K562 (cell line): Measurements from ENCODE around the gene HIVEP2. TPM values are rescaled to one million over a fixed set of nuclear protein-coding genes. Genes with fewer than 3 reads are reported as not detected.

ENCODE experiments used
- ATAC-seq: fragments of 200-7000 bp; cut with Tn5 transposase; 3 replicates; pipeline ENCODE4 v1.9.1; 2020; ENCODE audit warnings: moderate library complexity
- BruUV-seq: library from RNA; stranded (reverse); fragments of 400-500 nt; replicated peaks from 2 replicates; lab custom pipeline; 2021; lab: Mats Ljungman, UMichigan
- CTCF ChIA-PET: fragments of 300-600 bp; formaldehyde crosslinking; extraction: SDS; loops from one replicate; lab custom pipeline; 2021; ENCODE audit warnings: low intra/inter-chr PET ratio; lab: Yijun Ruan, JAX
- POLR2A ChIA-PET: fragments of 300-600, 350-650 bp; sonication (Branson Sonifier 250); formaldehyde crosslinking; extraction: SDS; loops from one replicate; lab custom pipeline; 2021; ENCODE audit warnings: antibody characterized with exemption, inconsistent platforms; lab: Yijun Ruan, JAX
- DNase-seq, 4 experiments: peaks; one replicate each; pipeline versions ENCODE4 v3.0.0 to v3.0.0-alpha.2; 2011 to 2018; ENCODE audit warnings: low spot score in 3 of 4, mixed read lengths in 3 of 4; ENCODE audit errors: extremely low read depth in 1 of 4
- FAIRE-seq: peaks from 2 replicates; lab custom pipeline; 2011; peaks lifted over from hg19 to GRCh38; lab: Jason Lieb, UNC
- H2AFZ ChIP-seq: 2 replicates; pipeline ENCODE4 v1.6.0; 2011; ENCODE audit warnings: low read depth, low read length, control low read depth, inconsistent platforms
- H3K27ac ChIP-seq: fragments of 200-600 bp; 3 replicates; pipeline ENCODE4 v1.8.0; 2011; ENCODE audit warnings: low read depth, mild to moderate bottlenecking, control low read depth, inconsistent platforms, low read length, moderate library complexity, mixed read lengths; ENCODE audit errors: extremely low read depth
- H3K27me3 ChIP-seq, 2 experiments: fragments of 300-600 bp in 1 of 2; 2 replicates in 1 of 2; 3 replicates in 1 of 2; pipeline versions ENCODE4 v1.6.0 to v1.8.0; 2011; ENCODE audit warnings: inconsistent platforms in 2 of 2, low read length in 2 of 2, mild to moderate bottlenecking in 1 of 2, mixed read lengths in 1 of 2, moderate library complexity in 1 of 2; ENCODE audit not compliant: control insufficient read depth in 2 of 2, insufficient read depth in 2 of 2
- H3K36me3 ChIP-seq: fragments of 300-600 bp; 3 replicates; pipeline ENCODE4 v1.8.0; 2011; ENCODE audit warnings: mild to moderate bottlenecking, low read length, inconsistent platforms; ENCODE audit not compliant: control insufficient read depth, insufficient read depth
- H3K4me1 ChIP-seq, 2 experiments: fragments of 200-600 bp in 1 of 2; replicated peaks in 1 of 2; 2 replicates in 1 of 2; 3 replicates in 1 of 2; pipeline versions ENCODE4 v1.5.1 to v1.8.0; 2011; ENCODE audit warnings: inconsistent platforms in 2 of 2, low read length in 2 of 2, mild to moderate bottlenecking in 1 of 2, mixed read lengths in 1 of 2, moderate library complexity in 1 of 2; ENCODE audit not compliant: control insufficient read depth in 2 of 2, insufficient read depth in 2 of 2
- H3K4me2 ChIP-seq: 2 replicates; pipeline ENCODE4 v1.6.1; 2011; ENCODE audit warnings: low read length, control low read depth, inconsistent platforms, mixed read lengths; ENCODE audit not compliant: insufficient read depth
- H3K4me3 ChIP-seq: fragments of 200-600 bp; sonication (generic), shearing (Covaris generic); 2 replicates; pipeline ENCODE4 v1.5.1; 2016; ENCODE audit warnings: control low read depth, inconsistent platforms
- H3K79me2 ChIP-seq: fragments of 200-600 bp; 3 replicates; pipeline ENCODE4 v1.8.0; 2011; ENCODE audit warnings: low read length, inconsistent platforms; ENCODE audit not compliant: control insufficient read depth, insufficient read depth
- H3K9ac ChIP-seq, 2 experiments: 2 replicates each; pipeline versions ENCODE4 v1.6.0 to v1.6.1; 2011; ENCODE audit warnings: low read depth in 2 of 2, low read length in 2 of 2, control low read depth in 1 of 2, inconsistent platforms in 1 of 2, mild to moderate bottlenecking in 1 of 2, mixed read lengths in 1 of 2; ENCODE audit not compliant: insufficient read depth in 1 of 2
- H3K9me1 ChIP-seq: one replicate; pipeline ENCODE4 v1.6.0; 2011; ENCODE audit warnings: inconsistent platforms, mild to moderate bottlenecking, low read length, moderate library complexity; ENCODE audit not compliant: control insufficient read depth, insufficient read depth
- H3K9me3 ChIP-seq: replicated peaks from 2 replicates; pipeline ENCODE4 v1.5.1; 2011; ENCODE audit warnings: low read depth, low read length, inconsistent platforms; ENCODE audit not compliant: control insufficient read depth, insufficient read depth
- H4K20me1 ChIP-seq: replicated peaks from 2 replicates; pipeline ENCODE4 v1.6.1; 2011; ENCODE audit warnings: low read length, inconsistent platforms, mixed read lengths; ENCODE audit not compliant: control insufficient read depth, insufficient read depth
- ATF1 ChIP-seq, 2 experiments: fragments of 450-650 bp in 1 of 2; IDR thresholded peaks; 2 replicates each; pipeline ENCODE4 v1.6.1; 2016; ENCODE audit warnings: missing compliant biosample characterization in 1 of 2, missing genetic modification characterization in 1 of 2
- CLOCK ChIP-seq: fragments of 250-450 bp; sonication (Bioruptor Pico); IDR thresholded peaks from 2 replicates; pipeline ENCODE4 v1.4.0; 2020; ENCODE audit warnings: mild to moderate bottlenecking, moderate library complexity, borderline replicate concordance
- KHSRP ChIP-seq: fragments of 450-650 bp; IDR thresholded peaks from 2 replicates; pipeline ENCODE4 v1.6.1; 2017
- NFE2 ChIP-seq: IDR thresholded peaks from 2 replicates; pipeline ENCODE4 v1.6.1; 2014; ENCODE audit warnings: antibody characterized with exemption, low read depth
- TEAD1 ChIP-seq, 2 experiments: fragments of 450-650 bp in 1 of 2; sonication (generic) in 1 of 2; formaldehyde crosslinking; IDR thresholded peaks; 2 replicates each; pipeline versions ENCODE4 v1.4.0 to v1.8.0; 2020 to 2022; ENCODE audit warnings: mild to moderate bottlenecking in 2 of 2, missing genetic modification reagents in 1 of 2
- ZBTB2 ChIP-seq: fragments of 450-650 bp; IDR thresholded peaks from 2 replicates; pipeline ENCODE4 v1.6.1; 2016; ENCODE audit warnings: antibody characterized with exemption
- ZC3H11A ChIP-seq: IDR thresholded peaks from 2 replicates; pipeline ENCODE4 v1.6.1; 2012; ENCODE audit warnings: low read depth, low read length, improper control_type of control experiment
- ZNF134 ChIP-seq: fragments of 250-450 bp; sonication (Bioruptor Pico); conservative IDR thresholded peaks from 2 replicates; pipeline ENCODE4 v1.4.0; 2020
- ZNF232 ChIP-seq: sonication (generic); formaldehyde crosslinking; IDR thresholded peaks from 2 replicates; pipeline ENCODE4 v1.8.0; 2022; ENCODE audit warnings: mild to moderate bottlenecking, missing genetic modification reagents
- WGBS: fragments of 100-300 bp; shearing (Covaris generic); methylation state at CpG from one replicate; pipeline ENCODE4 v1.1.6; 2016; ENCODE audit warnings: low coverage, mixed read lengths; ENCODE audit not compliant: insufficient coverage; ENCODE audit errors: missing lambda C conversion rate; 5-methylcytosine and 5-hydroxymethylcytosine counted together
- in situ Hi-C: fragments of 300-500 bp; cut with MboI; formaldehyde crosslinking; loops from 4 replicates; pipeline ENCODE4 v1.15.0; 2018; ENCODE audit warnings: inconsistent platforms, mixed read lengths
- intact Hi-C: fragments of 100-400 bp; cut with micrococcal nuclease; formaldehyde crosslinking; loops from 2 replicates; pipeline ENCODE4 v1.14.2; 2022
- polyA plus RNA-seq, 8 experiments: library from polyadenylated mRNA; depleted of rRNA in 4 of 8; stranded (reverse) in 5 of 8; unstranded in 3 of 8; fragments of >200 nt; fragmentation: Nextera tagmentation in 2 of 8; fragmentation: Illumina TruSeq in 1 of 8; extraction: Ambion mirVana in 2 of 8; extraction: Trizol in 1 of 8; gene quantifications; 2 replicates each; pipeline versions ENCODE4 v1.2.1 to v1.2.3, GENCODE V29; 2011 to 2014; ENCODE audit warnings: inconsistent platforms in 1 of 8, missing spikeins in 1 of 8
- total RNA-seq, 7 experiments: library from RNA; depleted of rRNA in 6 of 7; stranded (reverse); fragments of >200 nt in 6 of 7; fragmentation: Illumina TruSeq in 2 of 7; extraction: Trizol in 2 of 7; gene quantifications; 2 replicates each; pipeline versions ENCODE4 v1.2.1 to v1.2.3, GENCODE V29; 2011 to 2021; ENCODE audit warnings: low replicate concordance in 1 of 7
- TF ChIP-seq, protein P1 (sequence below): fragments of 450-650 bp; formaldehyde crosslinking; IDR thresholded peaks from 2 replicates; pipeline ENCODE4 v1.4.0; 2022; ENCODE audit warnings: mild to moderate bottlenecking, moderate library complexity
- TF ChIP-seq, protein P2 (sequence below): sonication (generic); formaldehyde crosslinking; IDR thresholded peaks from 2 replicates; pipeline ENCODE4 v1.9.0; 2022; ENCODE audit warnings: mild to moderate bottlenecking, missing genetic modification reagents

The HIVEP2 gene
- total and polyA plus RNA-seq, 9 of the 15 experiments (the other 6 are each of a cell fraction or from before 2014, with no cell fraction given) = under 0.01 to 1.2 (median 0.31) TPM

DNA sequence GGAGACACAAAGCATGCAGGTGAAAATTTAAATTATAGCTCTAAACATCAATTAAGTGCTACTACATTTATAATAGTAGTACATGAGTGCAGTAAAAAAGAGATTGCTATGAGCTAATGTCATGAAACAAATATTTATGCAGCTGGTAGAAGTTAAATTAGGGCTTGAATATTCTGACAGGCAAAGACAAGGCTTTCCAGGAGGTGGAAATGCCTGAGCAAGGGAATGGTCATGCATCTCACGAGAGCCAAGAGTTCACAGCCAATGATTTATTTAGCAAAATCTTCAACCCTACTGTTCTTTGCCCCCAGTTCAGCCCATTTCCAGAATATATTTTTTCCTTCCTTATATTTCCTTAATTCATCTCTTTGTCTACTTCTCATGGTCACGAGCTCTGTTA, 128.9 kb downstream of the HIVEP2 start (continued):
- TF ChIP-seq ZBTB2 (no peak), KHSRP (no peak), CLOCK (CRISPR knock-in tag) (no peak), NFE2 (no peak)

DNA sequence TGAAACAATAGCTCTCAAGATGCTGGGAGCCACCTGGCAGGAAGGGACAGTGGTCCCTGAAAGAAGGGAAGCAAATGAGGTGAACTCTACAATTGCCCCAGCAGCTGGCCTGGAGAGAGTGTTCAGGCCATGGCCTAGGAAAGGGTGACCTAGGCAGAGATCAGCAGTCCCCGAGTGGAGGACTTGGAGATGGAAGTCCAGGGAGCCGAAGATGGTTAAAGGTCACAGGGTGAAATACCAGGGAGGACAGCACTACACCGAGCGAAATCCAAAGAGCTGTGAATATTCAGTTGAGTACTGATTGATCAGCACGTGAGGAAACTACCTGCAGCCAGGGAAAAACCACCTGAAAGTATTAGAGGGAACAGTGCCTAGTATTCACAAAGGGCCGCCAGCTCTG, 133.1 kb downstream of the HIVEP2 start:
- no peak for FAIRE-seq

More for the DNA sequence above, 133.1 kb downstream of the HIVEP2 start:
- no peaks in the 10 kb centered on the region for H3K79me2 ChIP-seq
- H3K9me1 ChIP-seq = no peaks in the 10 kb centered on the region
- no peaks in the 10 kb centered on the region for H3K36me3 ChIP-seq
- ATAC-seq (no peak), DNase-seq (no peak)
- no peaks in the 10 kb centered on the region for H4K20me1 ChIP-seq
- TF ChIP-seq TEAD1 (CRISPR knock-in tag; IDR thresholded peaks at IDR 0.05) (no peak), ZNF232 (CRISPR knock-in tag) (no peak), ATF1 (CRISPR knock-in tag; IDR thresholded peaks at IDR 0.05) (no peak), ATF1 (tag; IDR thresholded peaks at IDR 0.05) (no peak), ZC3H11A (no peak), ZNF134 (CRISPR knock-in tag) (no peak)
- TF ChIP-seq, protein P1, sequence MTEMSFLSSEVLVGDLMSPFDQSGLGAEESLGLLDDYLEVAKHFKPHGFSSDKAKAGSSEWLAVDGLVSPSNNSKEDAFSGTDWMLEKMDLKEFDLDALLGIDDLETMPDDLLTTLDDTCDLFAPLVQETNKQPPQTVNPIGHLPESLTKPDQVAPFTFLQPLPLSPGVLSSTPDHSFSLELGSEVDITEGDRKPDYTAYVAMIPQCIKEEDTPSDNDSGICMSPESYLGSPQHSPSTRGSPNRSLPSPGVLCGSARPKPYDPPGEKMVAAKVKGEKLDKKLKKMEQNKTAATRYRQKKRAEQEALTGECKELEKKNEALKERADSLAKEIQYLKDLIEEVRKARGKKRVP (CRISPR knock-in tag) = no peak
- TF ChIP-seq, protein P2, sequence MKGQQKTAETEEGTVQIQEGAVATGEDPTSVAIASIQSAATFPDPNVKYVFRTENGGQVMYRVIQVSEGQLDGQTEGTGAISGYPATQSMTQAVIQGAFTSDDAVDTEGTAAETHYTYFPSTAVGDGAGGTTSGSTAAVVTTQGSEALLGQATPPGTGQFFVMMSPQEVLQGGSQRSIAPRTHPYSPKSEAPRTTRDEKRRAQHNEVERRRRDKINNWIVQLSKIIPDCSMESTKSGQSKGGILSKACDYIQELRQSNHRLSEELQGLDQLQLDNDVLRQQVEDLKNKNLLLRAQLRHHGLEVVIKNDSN (CRISPR knock-in tag) = no peak
- WGBS = 2% methylated on average over 6 of the region's 6 CpGs
- ChIA-PET POLR2A (no interaction called here), CTCF (no interaction called here)
- BruUV-seq = no TSS peak
- H3K4me1 ChIP-seq = no peaks in the 10 kb centered on the region
- in situ Hi-C loops = no loop called here
- no peak overlapping the region for H3K9ac ChIP-seq
- no peaks in the 10 kb centered on the region for H3K9me3 ChIP-seq
- peaks cover 0 to 5% of the 10 kb centered on the region in 2 experiments; a peak in 1 of 5 replicates for H3K27me3 ChIP-seq
- intact Hi-C loops = no loop called here
- H2AFZ ChIP-seq = no peak overlapping the region
- no peak overlapping the region for H3K4me2 ChIP-seq
- H3K4me3 ChIP-seq = no peak overlapping the region
- no peak overlapping the region for H3K27ac ChIP-seq
